ENCODE measurements around the gene NBPF4.
A peak's percentile ranks its signal among the peaks of the same experiment; 100 is the strongest.
"Not testable (repeated sequence)": the region's sequence is repeated elsewhere in the genome, so short reads cannot be mapped to it uniquely, and the experiment has no call there.

Gene NBPF4

GRCh38 chr1:108243976-108244375 lies at the start of gene NBPF4:
Gene NBPF4, minus strand, starts transcription at chr1:108244076. Its CDS starts 315 bp downstream, at chr1:108243761.
- DNase-seq: not testable (repeated sequence)

GRCh38 chr1:108282528-108283257 lies 38.8 kb upstream of the NBPF4 start:
- DNase-seq: not testable (repeated sequence)

GRCh38 chr1:108272485-108273327 lies 28.8 kb upstream of the NBPF4 start:
- not testable (repeated sequence) for DNase-seq

- not testable (repeated sequence) for DNase-seq
These were observed 23.2 kb upstream of the NBPF4 start for GRCh38 chr1:108267097-108267496.

GRCh38 chr1:108261967-108262366 lies 18.1 kb upstream of the NBPF4 start:
- not testable (repeated sequence) for DNase-seq

- not testable (repeated sequence) for DNase-seq
These were observed 17.6 kb upstream of the NBPF4 start for GRCh38 chr1:108261519-108261918.

GRCh38 chr1:108260578-108261259 lies 16.8 kb upstream of the NBPF4 start:
- DNase-seq: not testable (repeated sequence)

GRCh38 chr1:108255426-108255825 lies 11.6 kb upstream of the NBPF4 start:
- not testable (repeated sequence) for DNase-seq

GRCh38 chr1:108239426-108239825 lies 4.5 kb downstream of the NBPF4 start:
- DNase-seq: not testable (repeated sequence)

- DNase-seq: not testable (repeated sequence)
These were observed 8.6 kb downstream of the NBPF4 start for GRCh38 chr1:108235308-108235707.

- DNase-seq: not testable (repeated sequence)
These were observed 11.7 kb downstream of the NBPF4 start for GRCh38 chr1:108232183-108232582.

GRCh38 chr1:108229976-108230375 lies 13.9 kb downstream of the NBPF4 start:
- not testable (repeated sequence) for DNase-seq

- not testable (repeated sequence) for DNase-seq
These were observed 16.1 kb downstream of the NBPF4 start for GRCh38 chr1:108227772-108228171.

GRCh38 chr1:108226855-108227254 lies 17.0 kb downstream of the NBPF4 start:
- not testable (repeated sequence) for DNase-seq

GRCh38 chr1:108223226-108223625 lies 20.6 kb downstream of the NBPF4 start:
- DNase-seq: not testable (repeated sequence)

- DNase-seq: not testable (repeated sequence)
These were observed 26.2 kb downstream of the NBPF4 start for GRCh38 chr1:108217515-108218174.

- not testable (repeated sequence) for DNase-seq
These were observed 26.9 kb downstream of the NBPF4 start for GRCh38 chr1:108217007-108217406.

- not testable (repeated sequence) for DNase-seq
These were observed 27.6 kb downstream of the NBPF4 start for GRCh38 chr1:108216028-108216890.

GRCh38 chr1:108214641-108215465 lies 29.0 kb downstream of the NBPF4 start:
- peak; percentile 56 for DNase-seq

GRCh38 chr1:108211014-108211413 lies 32.9 kb downstream of the NBPF4 start:
- DNase-seq: no peak

Data from NCI-H1105 treated with DMSO at 0.1 percent for 48 hours (cell line).